ENCODE data around the gene ZCCHC24.

Gene ZCCHC24

DNA sequence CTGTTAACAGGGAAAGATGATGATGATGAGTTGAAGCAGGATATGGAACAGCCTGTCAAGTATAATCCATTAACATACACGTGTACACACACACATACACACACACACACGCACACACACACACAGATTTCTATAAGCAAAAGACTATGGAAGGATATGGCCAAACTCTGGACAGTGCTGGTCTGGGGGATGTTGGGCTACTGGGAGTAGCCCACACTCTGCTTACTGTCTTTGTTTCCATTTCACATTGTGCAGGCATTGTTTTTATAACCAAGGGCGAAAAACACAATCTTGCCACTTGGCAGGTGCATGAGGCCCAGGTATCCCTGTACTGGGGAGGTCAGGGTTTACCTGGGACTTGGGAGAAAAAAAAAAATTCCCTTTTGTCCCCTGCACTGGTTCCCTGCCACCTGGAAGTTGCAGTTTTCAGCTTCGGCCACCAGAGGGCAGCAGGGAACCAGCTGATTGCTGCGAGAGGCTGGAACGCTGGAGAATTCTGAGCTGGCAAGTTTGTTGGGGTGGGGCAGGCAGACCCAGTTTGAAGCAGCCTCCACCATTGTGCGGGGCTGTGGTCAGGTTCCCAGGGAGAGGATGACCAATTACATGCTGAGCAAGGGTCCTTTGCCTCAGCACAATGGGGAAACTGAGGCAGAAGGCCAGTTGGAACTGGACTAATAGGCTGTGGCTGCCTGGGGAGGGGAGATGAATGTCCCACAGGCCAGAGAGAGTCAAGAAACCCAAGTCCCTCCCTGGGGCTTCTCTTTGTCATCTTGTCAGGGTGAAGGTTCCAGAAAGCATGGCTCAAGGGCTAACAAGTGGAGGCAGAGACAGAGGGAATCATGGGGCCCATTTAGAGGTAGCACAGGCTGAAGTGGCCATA, 70.9 kb downstream of the ZCCHC24 start:
- DNase-seq, result peak in 45 of 56 donors; percentile 26 to 86 (median 62)

DNA sequence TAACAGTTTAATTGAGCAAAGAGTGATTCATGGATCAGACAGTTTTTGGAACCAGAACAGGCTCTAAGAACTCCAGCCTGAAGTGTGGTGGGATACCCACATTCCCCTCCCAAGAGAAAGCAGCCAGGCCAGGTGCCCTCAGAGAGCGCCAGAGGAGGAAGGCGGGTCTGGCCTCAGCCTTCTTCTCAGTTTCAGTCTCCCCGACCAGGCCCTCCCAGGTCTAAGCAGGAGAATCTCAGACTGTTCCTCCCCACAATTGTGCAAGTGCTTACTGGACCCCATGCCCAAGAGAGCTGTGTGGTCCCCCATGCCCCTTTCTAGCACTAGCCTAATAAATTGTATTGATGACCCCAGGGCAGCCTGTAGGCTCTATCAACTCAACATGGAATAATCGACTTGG, 72.6 kb downstream of the ZCCHC24 start:
- no peak for DNase-seq

DNA sequence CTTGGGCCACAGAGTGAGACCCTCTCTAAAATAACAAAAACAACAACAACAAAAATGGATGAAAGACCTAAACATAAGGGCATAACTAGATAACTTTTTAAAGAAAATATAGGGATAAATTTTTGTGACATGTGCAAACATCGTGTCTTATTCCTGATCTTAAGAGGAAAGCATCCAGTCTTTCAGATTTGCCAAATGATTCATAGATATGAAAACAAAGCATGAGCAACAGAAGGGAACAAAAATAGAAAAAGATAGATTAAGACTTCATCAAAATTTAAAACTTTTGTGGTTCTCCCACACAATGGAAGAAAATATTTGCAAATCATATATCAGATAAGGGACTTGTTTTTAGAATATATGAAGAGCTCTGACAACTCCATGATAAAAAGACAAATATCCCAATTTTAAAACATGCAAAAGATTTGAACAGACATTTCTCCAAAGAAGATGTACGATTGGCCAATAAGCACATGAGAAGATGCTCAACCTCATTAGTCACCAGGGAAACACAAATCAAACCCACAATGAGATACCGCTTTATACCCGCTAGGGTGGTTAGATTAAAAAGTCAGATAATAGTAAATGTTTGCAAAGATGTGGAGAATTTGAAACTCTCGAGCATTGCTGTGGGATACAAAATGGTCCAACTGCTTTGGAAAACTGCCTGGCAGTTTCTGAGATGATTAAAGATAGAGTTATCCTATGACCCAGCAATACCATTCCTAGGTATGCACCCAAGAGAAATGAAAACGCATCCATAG, 77.8 kb downstream of the ZCCHC24 start:
- no peak for DNase-seq

DNA sequence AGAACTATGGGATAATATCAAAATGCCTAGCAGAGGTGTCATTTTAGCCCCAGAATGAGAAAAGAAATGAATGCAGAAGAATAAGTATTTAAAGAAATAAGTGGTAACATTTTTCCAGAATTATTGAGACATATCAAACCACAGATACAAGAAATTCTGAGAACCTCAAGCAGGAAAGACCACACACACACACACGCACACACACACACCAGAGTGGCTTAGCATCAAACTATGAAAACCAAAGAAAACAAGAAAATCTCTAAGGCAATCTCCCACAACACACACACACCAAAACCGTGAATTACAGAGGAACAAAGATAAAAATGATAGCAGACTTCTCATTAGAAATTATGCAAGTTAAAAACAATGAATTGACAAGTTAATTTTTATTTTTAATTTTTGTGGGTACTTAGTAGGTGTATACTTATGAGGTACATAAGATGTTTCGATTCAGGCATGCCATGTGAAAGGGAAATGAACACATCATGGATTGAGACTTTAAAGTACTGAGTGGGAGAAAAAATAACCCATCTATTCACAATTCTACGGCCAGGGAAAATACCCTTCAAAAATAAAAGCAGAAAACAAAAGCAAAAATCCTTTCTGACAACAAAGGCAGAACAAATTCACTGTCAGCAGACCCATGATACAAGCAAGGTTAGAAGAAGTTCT, 83.6 kb downstream of the ZCCHC24 start:
- DNase-seq, result no peak

DNA sequence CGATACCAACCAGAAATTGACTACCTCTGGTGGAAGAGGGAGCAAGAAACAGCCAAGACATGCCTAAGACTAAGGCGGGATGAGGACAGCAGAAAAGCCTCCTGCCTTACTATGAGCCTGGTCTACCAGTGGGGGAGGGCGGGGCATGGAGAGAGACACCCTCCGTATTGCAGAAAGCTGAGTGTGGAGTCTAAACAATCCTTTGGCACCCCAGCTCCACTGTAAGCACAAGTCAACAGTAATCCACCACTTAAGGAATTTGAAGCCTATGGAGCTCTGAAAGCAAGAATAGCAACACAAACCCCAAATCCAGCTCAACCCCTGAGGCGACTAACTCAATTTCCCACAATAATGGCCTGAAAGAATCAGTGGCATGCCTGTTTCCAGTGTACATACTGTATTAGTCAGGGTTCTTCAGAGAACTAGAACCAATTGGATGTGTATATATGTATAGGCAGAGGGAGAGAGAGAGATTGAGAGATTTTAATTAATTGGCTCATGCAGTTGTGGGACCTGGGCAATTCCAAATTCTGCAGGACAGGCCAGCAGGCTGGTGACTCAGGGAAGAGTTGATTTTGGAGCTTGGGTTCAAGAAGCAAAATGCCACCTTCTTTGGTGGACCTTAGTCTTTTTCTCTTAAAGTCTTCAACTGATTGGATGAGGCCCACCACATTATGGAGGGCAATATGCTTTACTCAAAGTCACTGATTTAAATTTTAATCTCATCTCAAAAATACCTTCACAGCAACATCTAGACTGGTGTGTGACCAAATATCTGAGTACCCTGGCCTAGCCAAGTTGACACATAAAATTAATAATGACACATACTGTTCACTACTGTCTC, 84.7 kb downstream of the ZCCHC24 start:
- DNase-seq, result no peak

DNA sequence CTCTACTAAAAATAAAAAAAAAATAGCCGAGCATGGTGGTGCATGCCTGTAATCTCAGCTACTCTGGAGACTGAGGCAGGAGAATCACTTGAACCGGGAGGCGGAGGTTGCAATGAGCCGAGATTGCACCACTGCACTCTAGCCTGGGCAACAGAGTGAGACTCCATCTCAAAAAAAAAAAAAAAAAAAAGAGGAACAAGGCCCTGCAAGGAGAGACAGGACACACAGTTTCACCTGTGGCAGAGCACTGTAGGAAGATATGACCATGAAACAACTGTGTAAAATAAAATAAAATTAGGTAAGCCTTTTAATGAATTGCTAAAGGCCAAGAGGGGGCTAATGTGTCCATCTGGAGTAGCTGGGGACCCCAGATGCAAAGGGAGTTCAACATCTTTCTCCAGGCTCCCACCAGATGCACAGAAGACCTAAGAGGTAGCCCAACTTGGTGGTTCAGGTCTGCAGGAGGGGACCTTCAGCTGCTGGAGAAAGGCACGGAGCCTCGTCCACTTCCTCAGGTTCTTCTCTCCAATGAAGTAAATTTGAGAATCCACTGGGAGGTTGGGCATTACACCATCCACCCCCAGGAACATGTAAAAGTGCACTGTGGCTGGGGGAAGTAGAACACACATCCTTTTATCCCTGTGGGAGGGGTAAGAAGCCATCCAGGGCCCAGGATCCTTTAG, 85.5 kb downstream of the ZCCHC24 start:
- no peak for DNase-seq

DNA sequence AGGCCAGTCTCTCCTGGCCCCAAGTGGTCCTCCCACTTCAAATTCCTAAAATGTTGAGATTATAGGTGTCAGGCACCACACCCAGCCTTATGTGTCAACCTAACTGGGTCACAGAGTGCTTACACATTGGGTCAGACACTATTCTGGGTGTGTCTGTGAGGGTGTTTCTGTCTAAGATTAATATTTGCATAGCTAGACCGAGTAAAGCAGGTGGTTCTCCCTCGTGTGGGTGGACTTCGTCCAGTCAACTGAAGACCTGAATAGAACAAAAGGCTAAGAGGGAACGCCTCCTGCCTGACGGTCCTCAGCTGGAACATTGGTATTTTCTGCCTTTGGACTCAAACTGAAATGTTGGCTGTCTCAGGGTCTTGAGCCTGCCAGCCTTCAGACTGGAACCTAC, 86.6 kb downstream of the ZCCHC24 start:
- DNase-seq, result no peak

DNA sequence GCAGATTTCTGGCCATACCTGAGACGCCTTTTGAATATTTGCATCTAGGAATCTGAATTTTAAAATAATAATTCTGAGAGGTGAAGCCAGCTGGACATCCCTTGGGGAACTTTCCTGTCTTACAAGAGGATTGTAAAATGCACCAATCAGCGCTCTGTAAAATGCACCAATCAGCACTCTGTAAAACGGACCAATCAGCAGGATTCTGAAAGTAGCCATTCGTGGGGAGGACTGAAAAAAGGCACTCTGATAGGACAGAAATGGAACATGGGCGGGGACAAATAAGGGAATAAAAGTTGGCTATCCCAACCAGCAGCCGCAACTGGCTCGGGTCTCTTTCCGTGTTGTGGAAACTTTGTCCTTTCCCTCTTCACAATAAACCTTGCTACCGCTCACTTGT, 88.2 kb downstream of the ZCCHC24 start:
- DNase-seq, result no peak

DNA sequence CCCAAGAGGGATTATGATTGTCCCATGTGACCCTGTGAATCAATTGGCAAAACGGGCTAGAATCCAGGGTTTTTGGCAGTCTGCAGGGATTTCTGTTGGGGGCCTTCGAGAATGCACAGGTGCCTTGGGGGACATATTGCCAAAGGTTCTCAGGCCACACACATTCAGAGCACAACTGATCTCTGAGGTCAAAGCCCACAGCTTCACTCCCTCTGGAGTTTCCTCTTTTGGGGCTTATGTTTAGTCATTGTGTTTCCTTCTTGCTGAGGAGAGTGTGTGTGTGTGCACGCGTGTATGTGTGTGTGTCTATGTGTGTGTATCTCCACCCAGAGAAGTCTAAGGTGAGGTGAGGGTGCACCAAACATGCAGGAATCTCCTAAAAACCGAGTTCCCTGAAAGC, 89.3 kb downstream of the ZCCHC24 start:
- no peak for DNase-seq

DNA sequence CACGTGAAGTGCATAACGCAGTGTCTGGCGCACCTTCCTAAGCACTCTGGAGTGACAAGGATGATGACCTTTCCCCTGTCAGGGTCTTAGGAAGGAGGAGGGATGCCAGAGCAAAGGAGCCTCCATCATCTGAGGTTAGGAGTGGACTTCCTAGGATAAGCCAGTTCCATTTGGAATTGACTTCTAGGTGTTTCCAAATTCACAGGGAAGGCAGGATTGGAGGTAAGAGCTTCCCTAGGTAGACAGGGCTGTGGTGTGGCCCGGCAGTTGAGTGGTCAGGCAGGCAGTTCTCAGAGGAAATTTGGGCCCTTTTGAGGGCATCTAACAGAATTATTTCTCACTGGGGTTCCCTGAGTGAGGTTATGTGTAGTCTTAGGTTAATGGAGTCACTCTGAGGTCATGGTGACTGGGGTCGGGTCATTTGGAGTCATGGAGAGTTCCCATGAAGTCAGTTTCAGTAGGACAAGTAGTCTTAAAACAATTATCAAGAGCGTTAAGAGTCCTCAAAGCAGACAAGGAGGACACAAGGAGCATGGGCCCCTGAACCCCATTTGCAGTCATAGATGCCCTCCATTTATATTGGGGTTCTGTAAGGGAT, 89.9 kb downstream of the ZCCHC24 start:
- DNase-seq, result no peak

DNA sequence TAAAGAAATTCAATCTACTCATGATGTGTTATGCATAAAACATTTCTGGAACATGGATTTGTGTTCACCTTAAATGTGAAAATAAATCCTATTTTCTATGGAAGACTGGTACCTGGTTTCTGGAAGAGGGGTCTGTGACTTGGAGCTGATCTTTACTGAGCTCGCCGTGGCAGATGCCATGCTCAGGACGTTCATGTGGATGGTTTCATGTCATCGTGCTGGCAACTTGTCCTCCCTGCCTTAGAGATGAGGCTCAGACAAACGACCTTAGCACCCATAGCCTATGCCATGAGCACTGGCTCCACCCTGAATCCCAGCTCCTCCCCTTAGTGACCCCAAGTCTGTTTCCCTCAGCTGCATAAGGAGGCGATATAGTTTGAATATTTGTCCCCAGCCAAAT, 90.8 kb downstream of the ZCCHC24 start:
- no peak for DNase-seq

DNA sequence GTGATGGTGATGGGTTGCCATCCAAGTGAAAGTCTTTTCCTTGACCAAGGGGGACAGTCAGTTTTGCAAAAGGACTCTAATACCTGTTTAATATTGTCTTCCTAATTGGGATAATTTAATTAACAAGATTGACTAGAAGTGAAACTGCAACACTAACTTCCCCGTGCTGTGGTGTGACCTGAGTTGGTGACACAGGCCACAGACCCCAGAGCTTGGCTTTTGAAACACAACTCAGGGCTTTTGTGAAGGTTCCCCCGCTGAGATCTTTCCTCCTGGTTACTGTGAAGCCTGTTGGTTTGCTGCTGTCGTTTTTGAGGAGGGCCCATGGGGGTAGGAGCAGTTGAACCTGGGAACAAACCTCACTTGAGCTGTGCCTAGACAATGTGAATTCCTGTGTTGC, 91.3 kb downstream of the ZCCHC24 start:
- no peak for DNase-seq

DNA sequence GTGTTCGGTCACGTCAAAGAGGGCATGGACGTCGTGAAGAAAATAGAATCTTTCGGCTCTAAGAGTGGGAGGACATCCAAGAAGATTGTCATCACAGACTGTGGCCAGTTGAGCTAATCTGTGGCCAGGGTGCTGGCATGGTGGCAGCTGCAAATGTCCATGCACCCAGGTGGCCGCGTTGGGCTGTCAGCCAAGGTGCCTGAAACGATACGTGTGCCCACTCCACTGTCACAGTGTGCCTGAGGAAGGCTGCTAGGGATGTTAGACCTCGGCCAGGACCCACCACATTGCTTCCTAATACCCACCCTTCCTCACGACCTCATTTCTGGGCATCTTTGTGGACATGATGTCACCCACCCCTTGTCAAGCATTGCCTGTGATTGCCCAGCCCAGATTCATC, 91.7 kb downstream of the ZCCHC24 start:
- DNase-seq, result no peak

DNA sequence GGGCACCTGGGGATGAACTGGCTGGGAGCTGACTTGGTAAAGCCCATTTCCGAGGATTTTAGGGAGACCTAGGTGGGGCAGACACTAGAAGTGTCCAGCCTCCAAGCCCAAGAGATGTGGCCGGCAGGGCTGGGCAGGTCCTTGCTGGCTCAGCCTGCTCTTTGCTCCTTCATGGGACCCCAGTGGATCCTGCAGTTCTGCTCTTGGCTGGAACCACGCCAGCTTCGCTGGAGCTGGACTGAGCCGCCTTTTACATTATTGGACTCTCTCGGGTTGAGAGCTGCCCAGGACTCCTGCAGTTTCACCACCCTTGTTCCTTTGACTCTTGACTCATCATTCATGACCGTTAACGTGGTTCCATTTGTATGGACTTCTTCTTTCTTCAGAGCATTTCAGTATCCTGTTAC, 92.4 kb downstream of the ZCCHC24 start:
- no peak for DNase-seq

DNA sequence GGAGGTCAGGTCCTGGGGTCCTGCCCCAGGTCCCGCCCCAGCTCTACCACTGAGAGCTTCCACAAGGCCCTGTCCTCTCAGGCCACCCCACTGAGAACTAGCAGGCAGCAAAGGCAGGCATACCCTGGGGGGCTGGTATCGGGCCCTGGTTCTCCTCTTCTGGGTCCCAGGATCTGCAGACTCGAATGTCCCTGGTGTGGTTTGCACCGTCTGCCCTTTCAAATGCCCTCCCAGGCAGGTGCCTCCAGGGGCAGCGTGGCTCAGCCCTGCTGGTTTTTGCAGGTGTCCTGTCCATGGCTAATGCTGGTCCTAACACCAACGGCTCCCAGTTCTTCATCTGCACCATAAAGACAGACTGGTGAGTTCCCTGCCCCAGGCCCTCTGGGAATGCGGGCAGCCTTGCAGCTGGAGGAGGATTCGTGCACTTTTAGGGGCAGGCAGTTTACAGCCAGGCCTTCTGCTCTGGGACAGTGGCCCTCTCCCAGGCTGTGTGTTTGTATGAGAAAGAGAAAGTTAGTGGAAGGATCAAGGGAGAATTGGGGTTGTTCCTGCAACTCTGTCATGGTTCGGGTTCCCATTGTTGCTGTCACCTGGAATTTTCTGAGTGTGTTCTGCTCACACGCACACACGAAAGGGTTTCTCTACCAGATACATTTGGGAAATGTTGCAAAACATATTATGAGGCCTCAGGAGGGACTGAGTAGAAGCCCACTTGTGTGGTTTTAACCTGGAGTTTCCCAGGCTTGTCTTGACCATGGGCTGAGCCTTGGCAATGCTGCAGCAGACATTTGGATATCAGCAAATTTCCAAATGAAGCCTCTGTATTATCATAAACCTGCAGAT, 93.2 kb downstream of the ZCCHC24 start:
- DNase-seq, result no peak

DNA sequence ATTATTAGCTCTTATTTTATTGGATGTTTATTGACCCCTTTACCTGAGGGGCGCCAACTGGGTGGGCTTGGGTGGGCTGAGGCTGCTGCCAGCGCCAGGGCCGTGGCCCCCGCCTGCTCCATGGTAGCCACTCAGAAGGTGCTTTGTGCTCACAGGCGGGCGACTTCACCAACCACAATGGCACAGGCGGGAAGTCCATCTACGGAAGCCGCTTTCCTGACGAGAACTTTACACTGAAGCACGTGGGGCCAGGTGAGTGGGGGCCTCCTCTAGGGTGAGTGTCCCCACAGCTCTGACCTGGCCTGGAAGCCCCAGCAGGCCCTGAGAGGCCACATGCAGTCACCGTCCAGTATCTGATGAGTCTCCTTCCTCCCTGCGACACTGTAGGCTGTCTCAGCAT, 94.1 kb downstream of the ZCCHC24 start:
- DNase-seq, result no peak

DNA sequence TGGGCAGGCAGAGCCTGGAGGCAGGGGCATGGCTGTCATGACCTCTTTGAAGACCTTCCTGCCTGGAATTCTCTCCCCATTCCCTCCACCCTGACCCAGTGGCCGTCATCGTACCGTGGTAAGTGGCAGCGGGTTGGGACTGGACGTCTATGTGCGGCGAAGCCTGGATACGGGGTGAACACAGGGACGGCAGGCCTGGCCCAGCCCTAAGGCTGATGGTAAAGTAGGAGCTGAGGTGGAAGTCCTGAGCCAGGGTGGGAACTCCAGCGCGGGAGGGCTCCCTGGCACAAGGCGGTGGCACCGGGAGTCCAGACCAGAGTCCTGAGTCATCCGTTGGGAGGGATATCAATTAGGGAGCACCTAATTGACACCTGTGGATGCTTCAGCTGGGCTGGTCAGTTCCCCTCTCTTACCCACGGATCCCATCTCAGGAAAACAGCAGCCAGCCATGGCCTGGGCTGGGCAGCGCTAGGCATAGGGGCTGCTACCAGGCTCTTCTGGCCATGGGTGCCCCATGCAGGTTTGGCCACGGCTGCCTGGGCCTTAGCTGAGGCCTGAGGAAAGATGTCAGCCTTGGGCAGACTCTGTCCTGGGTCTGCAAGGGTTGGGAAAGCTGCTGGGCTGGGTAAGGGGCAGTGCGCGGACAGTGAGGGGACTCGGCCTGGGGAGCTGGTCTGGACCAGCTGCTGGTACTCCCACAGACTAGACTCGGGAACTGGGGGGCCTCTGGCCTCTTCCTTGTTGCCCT, 94.8 kb downstream of the ZCCHC24 start:
- DNase-seq, result no peak

DNA sequence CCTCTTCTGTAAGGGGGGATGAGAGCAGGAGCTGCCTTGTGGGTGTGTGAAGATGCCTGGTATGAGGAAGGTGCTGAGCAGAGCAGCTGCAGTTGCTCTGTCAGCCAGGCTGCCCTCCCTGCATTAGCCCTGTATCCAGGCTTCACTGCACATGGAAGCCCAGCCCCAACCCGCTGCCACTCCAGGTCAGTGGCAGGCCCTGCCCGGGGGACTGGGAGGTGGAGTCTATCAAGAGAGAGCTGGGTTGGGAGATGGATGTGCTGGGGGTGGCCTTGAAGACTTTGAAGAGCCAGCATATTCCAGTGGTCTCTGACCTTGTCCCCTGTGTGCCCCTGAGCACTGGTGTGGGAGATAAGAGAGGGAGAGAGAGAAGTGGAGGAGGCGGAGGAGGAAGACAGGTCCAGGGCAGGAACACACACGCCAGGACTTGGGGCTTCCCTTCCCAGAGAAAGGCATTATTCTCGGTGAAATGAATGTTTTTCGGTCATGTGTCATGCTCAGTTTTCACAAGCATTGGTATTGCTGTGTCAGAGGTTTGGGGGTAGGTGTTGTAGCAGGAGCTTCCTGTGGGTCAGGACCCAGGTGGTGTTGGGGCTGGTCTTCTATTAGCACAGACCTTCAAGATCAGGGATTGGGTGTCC, 95.5 kb downstream of the ZCCHC24 start:
- DNase-seq, result no peak

Measured in amygdala (tissue), 56 donors.